Measurements from ENCODE around the gene IGLL1.
"Not testable (repeated sequence)": the region's sequence is repeated elsewhere in the genome, so short reads cannot be mapped to it uniquely, and the experiment has no call there.

IGLL1 gene

DNA sequence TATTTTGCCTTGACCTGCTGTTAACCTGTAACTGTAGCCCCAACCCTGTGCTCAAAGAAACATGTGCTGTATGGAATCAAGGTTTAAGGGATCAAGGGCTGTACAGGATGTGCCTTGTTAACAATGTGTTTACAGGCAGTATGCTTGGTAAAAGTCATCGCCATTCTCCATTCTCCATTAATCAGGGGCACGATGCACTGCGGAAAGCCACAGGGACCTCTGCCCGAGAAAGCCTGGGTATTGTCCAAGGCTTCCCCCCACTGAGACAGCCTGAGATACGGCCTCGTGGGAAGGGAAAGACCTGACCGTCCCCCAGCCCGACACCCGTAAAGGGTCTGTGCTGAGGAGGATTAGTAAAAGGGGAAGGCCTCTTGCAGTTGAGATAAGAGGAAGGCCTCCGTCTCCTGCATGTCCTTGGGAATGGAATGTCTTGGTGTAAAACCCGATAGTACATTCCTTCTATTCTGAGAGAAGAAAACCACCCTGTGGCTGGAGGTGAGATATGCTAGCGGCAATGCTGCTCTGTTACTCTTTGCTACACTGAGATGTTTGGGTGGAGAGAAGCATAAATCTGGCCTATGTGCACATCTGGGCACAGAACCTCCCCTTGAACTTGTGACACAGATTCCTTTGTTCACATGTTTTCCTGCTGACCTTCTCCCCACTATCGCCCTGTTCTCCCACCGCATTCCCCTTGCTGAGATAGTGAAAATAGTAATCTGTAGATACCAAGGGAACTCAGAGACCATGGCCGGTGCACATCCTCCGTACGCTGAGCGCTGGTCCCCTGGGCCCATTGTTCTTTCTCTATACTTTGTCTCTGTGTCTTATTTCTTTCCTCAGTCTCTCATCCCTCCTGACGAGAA is 42.0 kb downstream of the IGLL1 start:
- not testable (repeated sequence) for H2BK120ac ChIP-seq (ENCODE audit: low read depth, low read length); H4K8ac ChIP-seq (ENCODE audit: low read depth, low read length)

GRCh38 chr22:23537416-23537815 is 42.7 kb downstream of the IGLL1 start:
- H2BK15ac ChIP-seq (ENCODE audit: low read length), result no peak overlapping the region
- H3K27ac ChIP-seq (replicated peaks; ENCODE audit: low read length), result no peak overlapping the region
- H4K91ac ChIP-seq (ENCODE audit: low read depth, low read length, poor library complexity), result no peak overlapping the region
- H2AFZ ChIP-seq (ENCODE audit: low read length), result peak overlapping the region; percentile 55
- no peak overlapping the region for H2AK5ac ChIP-seq (ENCODE audit: low read depth, low read length)
- H3K4me1 ChIP-seq (ENCODE audit: control insufficient read depth in 2 of 2, insufficient read depth in 1 of 2, low read depth in 1 of 2, low read length in 2 of 2), result peaks cover 21 to 37% of the 10 kb centered on the region in 2 donors
- no peak overlapping the region for H3K9ac ChIP-seq (ENCODE audit: low read depth, low read length, poor library complexity)
- no peaks in the 10 kb centered on the region for H3K9me3 ChIP-seq (replicated peaks in 1 of 2; ENCODE audit: control insufficient read depth in 2 of 2, insufficient read depth in 1 of 2, low read depth in 1 of 2, low read length in 2 of 2)
- H3K14ac ChIP-seq (ENCODE audit: low read length), result no peak overlapping the region
- H2BK12ac ChIP-seq (ENCODE audit: low read length), result no peak overlapping the region
- H3K79me1 ChIP-seq (ENCODE audit: low read depth, low read length), result no peaks in the 10 kb centered on the region
- WGBS, 2 donors (ENCODE audit: extremely low coverage in 2 of 2, insufficient read length in 2 of 2, insufficient replicate concordance in 1 of 2), result no CpG with 5 or more reads among the region's 11 CpGs
- H4K8ac ChIP-seq (ENCODE audit: low read depth, low read length), result no peak overlapping the region
- H2BK120ac ChIP-seq (ENCODE audit: low read depth, low read length), result no peak overlapping the region
- no peak for DNase-seq (ENCODE audit: low spot score)
- no peak overlapping the region for H3K4me2 ChIP-seq (ENCODE audit: insufficient read depth, low read length, poor library complexity, severe bottlenecking)
- H3K27me3 ChIP-seq (ENCODE audit: control insufficient read depth in 3 of 3, insufficient read depth in 3 of 3, low read depth in 1 of 3, low read length in 3 of 3), result peaks cover 0 to 5% (median 0%) of the 10 kb centered on the region in 3 experiments
- H3K4ac ChIP-seq (ENCODE audit: low read length), result no peak overlapping the region
- H2BK5ac ChIP-seq (ENCODE audit: low read length), result no peak overlapping the region
- H3K36me3 ChIP-seq (replicated peaks in 1 of 2; ENCODE audit: control insufficient read depth in 2 of 2, insufficient read depth in 2 of 2, low read length in 2 of 2), result no peaks in the 10 kb centered on the region
- no peak overlapping the region for H3K23ac ChIP-seq (ENCODE audit: low read depth, low read length, poor library complexity)
- no peak overlapping the region for H3K4me3 ChIP-seq (ENCODE audit: low read length in 2 of 2)
- H3K18ac ChIP-seq (ENCODE audit: low read length), result peak overlapping the region; percentile 12

More for the DNA sequence above, 42.0 kb downstream of the IGLL1 start:
- not testable (repeated sequence) for H2AK5ac ChIP-seq (ENCODE audit: low read depth, low read length); H3K4me3 ChIP-seq (ENCODE audit: low read length in 2 of 2); H4K91ac ChIP-seq (ENCODE audit: low read depth, low read length, poor library complexity); H3K4me2 ChIP-seq (ENCODE audit: insufficient read depth, low read length, poor library complexity, severe bottlenecking); H3K27ac ChIP-seq (replicated peaks; ENCODE audit: low read length); H3K14ac ChIP-seq (ENCODE audit: low read length); H3K4ac ChIP-seq (ENCODE audit: low read length); H3K9me3 ChIP-seq (replicated peaks in 1 of 2; ENCODE audit: control insufficient read depth in 2 of 2, insufficient read depth in 1 of 2, low read depth in 1 of 2, low read length in 2 of 2); H2BK5ac ChIP-seq (ENCODE audit: low read length); H3K23ac ChIP-seq (ENCODE audit: low read depth, low read length, poor library complexity); H2AFZ ChIP-seq (ENCODE audit: low read length); DNase-seq (ENCODE audit: low spot score); H3K27me3 ChIP-seq (ENCODE audit: control insufficient read depth in 3 of 3, insufficient read depth in 3 of 3, low read depth in 1 of 3, low read length in 3 of 3); H3K9ac ChIP-seq (ENCODE audit: low read depth, low read length, poor library complexity); H3K36me3 ChIP-seq (replicated peaks in 1 of 2; ENCODE audit: control insufficient read depth in 2 of 2, insufficient read depth in 2 of 2, low read length in 2 of 2); H3K79me1 ChIP-seq (ENCODE audit: low read depth, low read length); H2BK12ac ChIP-seq (ENCODE audit: low read length); H3K18ac ChIP-seq (ENCODE audit: low read length); H2BK15ac ChIP-seq (ENCODE audit: low read length)
- WGBS, 2 donors (ENCODE audit: extremely low coverage in 2 of 2, insufficient read length in 2 of 2, insufficient replicate concordance in 1 of 2), result no CpG with 5 or more reads among the region's 19 CpGs
- peaks cover 14 to 30% of the 10 kb centered on the region in 2 donors for H3K4me1 ChIP-seq (ENCODE audit: control insufficient read depth in 2 of 2, insufficient read depth in 1 of 2, low read depth in 1 of 2, low read length in 2 of 2)

DNA sequence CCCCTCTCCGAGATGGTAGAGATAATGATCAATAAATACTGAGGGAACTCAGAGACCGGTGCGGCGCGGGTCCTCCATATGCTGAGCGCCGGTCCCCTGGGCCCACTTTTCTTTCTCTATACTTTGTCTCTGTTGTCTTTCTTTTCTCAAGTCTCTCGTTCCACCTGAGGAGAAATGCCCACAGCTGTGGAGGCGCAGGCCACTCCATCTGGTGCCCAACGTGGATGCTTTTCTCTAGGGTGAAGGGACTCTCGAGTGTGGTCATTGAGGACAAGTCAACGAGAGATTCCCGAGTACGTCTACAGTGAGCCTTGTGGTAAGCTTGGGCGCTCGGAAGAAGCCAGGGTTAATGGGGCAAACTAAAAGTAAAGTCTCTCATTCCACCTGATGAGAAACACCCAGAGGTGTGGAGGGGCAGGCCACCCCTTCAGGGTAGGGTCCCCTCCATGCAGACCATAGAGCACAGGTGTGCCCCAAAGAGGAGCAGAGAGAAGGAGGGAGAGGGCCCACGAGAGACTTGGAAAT is 43.2 kb downstream of the IGLL1 start:
- H3K27ac ChIP-seq (replicated peaks; ENCODE audit: low read length), result no peak overlapping the region
- H3K23ac ChIP-seq (ENCODE audit: low read depth, low read length, poor library complexity), result no peak overlapping the region
- H2BK5ac ChIP-seq (ENCODE audit: low read length), result no peak overlapping the region
- H4K91ac ChIP-seq (ENCODE audit: low read depth, low read length, poor library complexity), result no peak overlapping the region
- H2BK15ac ChIP-seq (ENCODE audit: low read length), result peak overlapping the region; percentile 46
- DNase-seq (ENCODE audit: low spot score), result no peak
- no peaks in the 10 kb centered on the region for H3K79me1 ChIP-seq (ENCODE audit: low read depth, low read length)
- H2BK120ac ChIP-seq (ENCODE audit: low read depth, low read length), result no peak overlapping the region
- peaks cover 0 to 5% (median 0%) of the 10 kb centered on the region in 3 experiments for H3K27me3 ChIP-seq (ENCODE audit: control insufficient read depth in 3 of 3, insufficient read depth in 3 of 3, low read depth in 1 of 3, low read length in 3 of 3)
- no CpG with 5 or more reads among the region's 17 CpGs for WGBS, 2 donors (ENCODE audit: extremely low coverage in 2 of 2, insufficient read length in 2 of 2, insufficient replicate concordance in 1 of 2)
- no peak overlapping the region for H3K14ac ChIP-seq (ENCODE audit: low read length)
- H3K36me3 ChIP-seq (replicated peaks in 1 of 2; ENCODE audit: control insufficient read depth in 2 of 2, insufficient read depth in 2 of 2, low read length in 2 of 2), result no peaks in the 10 kb centered on the region
- no peaks in the 10 kb centered on the region for H3K9me3 ChIP-seq (replicated peaks in 1 of 2; ENCODE audit: control insufficient read depth in 2 of 2, insufficient read depth in 1 of 2, low read depth in 1 of 2, low read length in 2 of 2)
- no peak overlapping the region for H3K4me2 ChIP-seq (ENCODE audit: insufficient read depth, low read length, poor library complexity, severe bottlenecking)
- H3K9ac ChIP-seq (ENCODE audit: low read depth, low read length, poor library complexity), result no peak overlapping the region
- H3K18ac ChIP-seq (ENCODE audit: low read length), result peak overlapping the region; percentile 72
- no peak overlapping the region for H4K8ac ChIP-seq (ENCODE audit: low read depth, low read length)
- no peak overlapping the region for H2BK12ac ChIP-seq (ENCODE audit: low read length)
- H3K4ac ChIP-seq (ENCODE audit: low read length), result no peak overlapping the region
- no peak overlapping the region for H2AFZ ChIP-seq (ENCODE audit: low read length)
- H2AK5ac ChIP-seq (ENCODE audit: low read depth, low read length), result no peak overlapping the region
- H3K4me1 ChIP-seq (ENCODE audit: control insufficient read depth in 2 of 2, insufficient read depth in 1 of 2, low read depth in 1 of 2, low read length in 2 of 2), result peaks cover 25 to 41% of the 10 kb centered on the region in 2 donors
- H3K4me3 ChIP-seq (ENCODE audit: low read length in 2 of 2), result no peak overlapping the region
